ENCODE data around the gene ZNF197. TPM values are rescaled to one million over a fixed set of nuclear protein-coding genes. Genes with fewer than 3 reads are reported as not detected.
"Not testable (repeated sequence)": the region's sequence is repeated elsewhere in the genome, so short reads cannot be mapped to it uniquely, and the experiment has no call there.

Gene ZNF197
- 22.1 TPM for total RNA-seq

DNA sequence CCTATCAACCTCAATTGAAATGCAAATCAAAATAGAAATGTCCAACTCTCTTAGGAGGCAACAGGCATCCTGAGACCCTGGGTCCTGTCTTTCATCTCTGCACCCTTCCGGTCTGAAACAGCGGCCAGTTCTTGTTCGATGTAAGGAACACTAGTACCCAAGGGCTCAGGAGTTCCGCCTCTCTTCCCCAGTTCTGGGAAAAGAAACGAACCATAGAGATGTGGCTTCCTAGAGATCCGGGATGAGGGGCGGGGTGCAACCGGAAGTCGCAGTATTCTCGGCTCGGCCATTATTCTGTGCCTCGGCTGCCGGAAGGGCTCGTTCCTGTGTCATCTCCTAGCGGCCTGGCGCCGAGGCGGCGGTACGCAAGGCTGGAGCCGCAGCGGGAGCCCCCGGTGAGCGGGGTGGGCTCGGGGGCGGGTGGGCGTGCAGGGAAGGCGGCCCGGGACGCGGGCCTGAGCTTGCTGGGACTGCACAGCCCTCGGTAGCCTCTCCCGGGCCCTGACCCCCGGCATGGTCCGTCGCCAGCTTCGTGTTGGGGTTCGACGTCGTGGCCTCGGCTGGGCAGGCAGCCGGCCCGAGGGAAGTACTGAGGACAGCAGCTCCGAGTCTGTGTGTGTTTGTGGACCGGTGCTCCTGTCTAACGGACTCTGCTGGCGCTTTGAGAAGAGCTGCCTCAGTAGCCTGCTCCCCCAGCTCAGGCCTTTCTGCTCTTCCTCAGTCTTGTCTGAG, at the start of gene ZNF197:
TSS of gene ZNF197 (plus strand) at position 288 of the 732 bp plus-strand sequence. CDS start 4,119 bp downstream, outside the sequence.
- DNase-seq: peak; percentile 89

GRCh38 chr3:44576613-44577012, 48.2 kb upstream of the ZNF197 start:
- peak; percentile 1 for DNase-seq

DNA sequence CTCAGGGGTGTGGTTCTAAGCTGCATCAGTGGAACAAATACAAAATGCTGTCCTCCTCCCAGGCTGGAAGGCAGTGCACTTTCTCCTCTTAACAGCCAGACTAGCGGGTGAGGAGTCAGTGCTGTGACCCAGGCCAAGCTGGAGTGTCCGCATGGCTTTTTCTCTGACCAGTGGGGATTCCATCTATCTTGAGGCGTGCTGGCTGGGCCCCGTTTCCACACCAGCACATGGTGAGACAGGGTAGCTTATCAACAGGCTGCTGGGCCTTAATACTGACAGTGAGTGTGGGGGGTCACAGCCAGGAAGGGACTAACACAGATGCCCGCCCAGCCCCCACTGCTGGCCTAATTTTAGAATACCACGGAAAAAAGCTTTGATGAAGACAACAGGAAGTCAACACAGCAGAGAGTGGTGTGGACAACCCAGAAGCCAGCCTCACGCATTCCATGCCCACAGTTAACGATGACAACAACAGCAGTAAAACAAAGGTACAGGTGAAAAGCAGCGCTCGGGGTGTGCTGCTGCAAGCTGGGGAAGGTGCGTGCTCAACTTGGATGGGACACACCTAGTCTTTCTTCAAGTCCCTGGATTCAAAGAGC, 47.4 kb upstream of the ZNF197 start:
- not testable (repeated sequence) for DNase-seq

DNA sequence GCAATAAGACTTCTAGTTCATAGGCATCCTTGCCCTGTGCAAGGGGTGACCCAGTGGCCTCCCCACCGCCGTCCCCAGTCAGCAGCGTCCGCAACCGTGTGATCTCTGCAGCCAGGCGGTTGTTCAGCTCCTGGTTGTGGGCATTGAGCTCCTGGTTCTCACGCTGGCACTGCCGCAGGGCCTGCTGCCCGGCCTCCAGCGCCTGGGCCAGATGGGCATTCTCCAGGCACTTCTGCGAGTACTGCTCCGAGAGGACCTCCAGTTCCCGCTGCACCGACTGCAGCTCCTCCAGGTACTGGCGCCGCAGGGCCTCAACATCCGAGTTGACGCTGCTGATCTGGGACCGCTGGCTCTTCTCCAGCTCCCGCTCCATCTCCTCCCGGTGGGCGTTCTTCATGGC, 46.5 kb upstream of the ZNF197 start:
- not testable (repeated sequence) for DNase-seq

- not testable (repeated sequence) for DNase-seq
Observed at GRCh38 chr3:44578924-44579515, 45.8 kb upstream of the ZNF197 start.

GRCh38 chr3:44579749-44580148, 45.1 kb upstream of the ZNF197 start:
- DNase-seq: not testable (repeated sequence)

- DNase-seq: not testable (repeated sequence)
Observed at GRCh38 chr3:44580971-44581370, 43.9 kb upstream of the ZNF197 start.

DNA sequence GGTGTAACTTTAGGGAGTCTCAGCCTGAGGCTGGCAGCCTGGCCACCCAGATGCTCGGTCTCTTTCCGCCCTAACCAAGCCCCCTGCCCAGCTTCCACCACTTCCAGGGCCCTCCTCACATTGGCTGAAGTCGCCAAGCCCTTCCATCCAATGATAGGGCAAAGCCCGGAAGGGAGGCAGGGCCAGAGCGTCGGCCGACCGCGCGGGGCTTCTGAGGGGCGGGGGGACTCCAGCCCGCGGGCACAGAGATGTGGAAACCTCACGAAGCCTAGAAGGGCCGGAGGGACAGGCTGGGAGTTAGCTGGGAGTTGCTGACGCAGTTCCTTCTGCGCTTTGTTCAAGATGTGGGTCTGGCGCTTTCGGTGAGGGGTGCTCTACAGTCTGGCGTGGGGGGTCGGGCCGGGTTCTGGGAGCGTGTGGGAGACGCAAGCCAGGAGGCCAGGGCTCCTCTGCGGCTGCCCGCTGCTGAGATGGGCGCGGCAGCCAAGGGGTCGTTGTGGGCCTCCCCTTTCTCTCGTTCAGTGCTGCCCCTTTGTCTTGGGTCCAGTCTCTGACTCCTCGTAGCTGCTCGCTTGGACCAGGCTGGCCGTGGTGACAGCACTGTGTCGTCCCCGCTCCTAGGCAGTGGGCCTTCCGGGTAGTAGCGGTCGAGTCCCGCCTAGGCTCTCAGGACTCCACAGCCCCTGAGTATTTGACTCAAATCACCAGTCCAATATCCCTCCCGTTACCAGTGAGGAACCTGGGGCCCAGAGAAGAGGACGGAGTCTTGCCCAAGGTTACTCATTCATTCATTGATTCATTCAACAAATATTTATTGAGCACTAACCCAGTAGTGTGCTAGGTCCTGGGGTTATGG, 40.0 kb upstream of the ZNF197 start, which contains the start of gene ZNF660:
TSS of gene ZNF660 (plus strand) at position 319 of the 856 bp plus-strand sequence. CDS start 9,230 bp downstream, outside the sequence.
- DNase-seq: peak; percentile 76

DNA sequence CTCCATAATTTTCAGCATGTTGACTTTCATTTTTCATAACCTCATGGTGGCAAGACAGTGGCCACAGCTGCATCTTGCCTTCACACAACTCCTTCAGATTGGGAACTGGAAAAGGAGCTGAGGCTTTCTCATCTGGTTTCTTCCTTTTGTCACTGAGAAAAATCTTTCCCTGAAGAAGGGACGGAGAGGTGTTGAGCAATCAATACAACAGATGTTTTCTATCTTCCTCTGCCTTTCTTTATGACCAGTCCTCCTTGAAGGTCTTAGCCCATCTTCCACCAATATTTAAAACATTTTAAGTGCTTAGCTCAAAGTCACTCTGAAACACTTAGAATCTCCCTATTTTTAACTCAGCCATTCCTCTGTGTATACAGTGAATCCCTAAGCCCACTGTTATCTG, 28.2 kb upstream of the ZNF197 start:
- no peak for DNase-seq

DNA sequence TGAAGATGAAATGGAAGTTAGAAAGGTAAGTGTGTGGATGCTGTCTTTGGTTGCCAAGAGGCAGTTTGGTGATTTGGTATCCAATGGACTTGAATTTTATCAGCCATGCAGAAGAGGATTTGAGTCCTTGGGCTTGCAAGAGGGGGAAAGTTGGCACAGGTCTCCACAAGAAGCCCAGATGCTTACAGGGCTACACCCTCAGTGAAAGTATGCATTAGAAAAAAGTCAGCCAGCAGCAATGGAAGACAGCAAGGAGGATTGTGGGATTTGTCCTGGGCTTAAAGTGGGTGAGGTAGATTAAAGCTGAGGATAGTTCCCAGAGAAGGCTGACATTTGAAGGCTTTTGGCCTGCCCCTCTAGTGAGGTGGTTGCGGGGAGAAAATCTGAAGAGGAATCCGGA, 23.1 kb upstream of the ZNF197 start:
- DNase-seq: no peak

DNA sequence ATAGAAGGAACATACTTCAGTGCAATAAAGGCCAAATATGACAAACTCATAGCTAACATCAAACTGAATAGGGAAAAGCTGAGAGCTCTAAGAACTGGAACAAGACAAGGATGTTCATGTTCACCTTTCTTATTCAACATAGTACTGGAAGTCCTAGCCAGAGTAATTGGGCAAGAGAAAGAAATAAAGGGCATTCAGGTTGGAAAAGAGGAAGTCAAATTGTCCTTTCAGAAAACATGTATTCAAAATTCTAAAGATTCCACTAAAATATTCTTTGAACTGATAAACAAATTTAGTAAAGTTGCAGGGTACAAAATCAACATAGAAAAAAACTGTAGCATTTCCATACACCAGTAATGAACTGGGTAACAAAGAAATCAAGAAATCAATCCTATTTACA, 12.2 kb upstream of the ZNF197 start:
- DNase-seq: no peak

DNA sequence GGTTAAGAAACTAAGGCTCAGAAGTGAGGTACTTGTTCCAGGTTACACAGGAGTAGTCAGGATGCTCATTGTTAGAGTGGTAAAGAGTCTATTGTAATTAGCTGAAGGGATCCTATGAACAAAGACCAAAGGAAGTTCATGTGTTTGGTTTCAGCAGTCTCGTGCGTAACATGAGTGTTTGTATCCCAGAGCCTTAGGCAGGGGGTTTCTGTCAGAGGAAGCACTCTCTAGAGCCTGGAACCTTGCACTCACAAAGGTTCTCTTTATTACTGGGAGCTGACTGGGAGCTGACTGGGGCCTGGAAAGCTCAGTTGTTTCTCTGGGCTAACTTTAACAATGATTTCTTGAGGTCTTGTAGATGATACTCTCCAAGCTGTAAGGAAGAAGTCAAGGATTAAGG, 3.9 kb downstream of the ZNF197 start:
- no peak for DNase-seq

- no peak for DNase-seq
Observed at GRCh38 chr3:44632193-44632592, 7.4 kb downstream of the ZNF197 start.

DNA sequence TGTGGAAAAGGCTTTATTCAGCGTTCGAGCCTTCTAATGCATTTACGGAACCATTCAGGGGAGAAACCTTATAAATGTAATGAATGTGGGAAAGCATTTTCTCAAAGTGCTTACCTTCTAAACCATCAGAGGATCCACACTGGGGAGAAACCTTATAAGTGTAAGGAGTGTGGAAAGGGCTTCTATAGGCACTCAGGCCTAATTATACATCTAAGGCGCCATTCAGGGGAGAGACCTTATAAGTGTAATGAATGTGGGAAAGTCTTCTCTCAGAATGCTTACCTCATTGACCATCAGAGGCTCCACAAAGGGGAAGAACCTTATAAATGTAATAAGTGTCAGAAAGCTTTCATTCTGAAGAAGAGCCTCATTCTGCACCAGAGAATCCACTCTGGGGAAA, 17.5 kb downstream of the ZNF197 start:
- DNase-seq: no peak

DNA sequence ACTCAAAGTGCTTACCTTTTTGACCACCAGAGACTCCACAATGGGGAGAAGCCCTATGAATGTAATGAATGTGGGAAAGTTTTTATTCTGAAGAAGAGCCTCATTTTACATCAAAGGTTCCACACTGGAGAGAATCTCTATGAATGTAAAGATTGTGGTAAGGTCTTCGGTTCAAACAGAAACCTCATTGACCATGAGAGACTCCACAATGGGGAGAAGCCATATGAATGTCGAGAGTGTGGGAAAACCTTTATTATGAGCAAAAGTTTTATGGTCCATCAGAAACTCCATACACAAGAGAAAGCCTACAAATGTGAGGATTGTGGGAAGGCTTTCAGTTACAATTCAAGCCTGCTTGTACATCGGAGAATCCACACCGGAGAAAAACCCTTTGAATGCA, 18.2 kb downstream of the ZNF197 start:
- no peak for DNase-seq

GRCh38 chr3:44647771-44648170, 22.9 kb downstream of the ZNF197 start:
- DNase-seq: no peak

DNA sequence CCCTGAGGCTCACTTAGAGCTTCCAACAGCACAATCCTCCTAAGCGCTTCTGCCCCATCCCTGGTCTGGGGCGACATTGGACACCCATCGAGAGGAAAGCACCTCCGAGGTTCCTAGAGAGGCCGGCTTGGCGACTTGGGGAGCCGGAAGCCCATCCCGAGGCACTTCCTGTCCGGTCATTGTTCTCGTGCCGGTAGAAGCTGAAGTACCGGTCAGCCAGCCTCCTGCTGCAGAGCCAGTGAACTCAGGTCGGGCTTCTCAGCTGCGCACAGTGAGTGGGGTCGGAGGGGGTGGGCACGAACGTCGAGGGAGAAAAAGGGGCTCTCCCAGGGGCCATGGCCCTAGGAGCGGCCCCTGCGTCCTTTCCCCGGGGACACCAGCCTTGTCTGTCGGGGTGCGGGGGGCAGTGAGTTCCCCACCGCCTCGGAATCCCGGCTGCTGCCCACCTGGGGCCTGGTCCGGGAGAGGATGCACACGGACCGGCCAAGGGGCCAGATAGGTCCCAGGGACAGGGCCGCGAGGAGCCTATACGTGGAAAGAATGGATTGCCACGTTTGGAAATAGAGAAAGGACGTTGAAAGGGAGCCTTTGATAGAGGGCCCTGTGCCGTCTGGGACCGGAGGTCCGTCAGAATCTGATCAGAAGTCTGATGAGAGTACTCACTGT, 23.9 kb downstream of the ZNF197 start, which contains the start of gene ZNF35:
TSS of gene ZNF35 (plus strand) at position 169 of the 666 bp plus-strand sequence. CDS start 2,336 bp downstream, outside the sequence.
- peak; percentile 52 for DNase-seq

GRCh38 chr3:44649709-44650108, 24.9 kb downstream of the ZNF197 start:
- DNase-seq: no peak

DNA sequence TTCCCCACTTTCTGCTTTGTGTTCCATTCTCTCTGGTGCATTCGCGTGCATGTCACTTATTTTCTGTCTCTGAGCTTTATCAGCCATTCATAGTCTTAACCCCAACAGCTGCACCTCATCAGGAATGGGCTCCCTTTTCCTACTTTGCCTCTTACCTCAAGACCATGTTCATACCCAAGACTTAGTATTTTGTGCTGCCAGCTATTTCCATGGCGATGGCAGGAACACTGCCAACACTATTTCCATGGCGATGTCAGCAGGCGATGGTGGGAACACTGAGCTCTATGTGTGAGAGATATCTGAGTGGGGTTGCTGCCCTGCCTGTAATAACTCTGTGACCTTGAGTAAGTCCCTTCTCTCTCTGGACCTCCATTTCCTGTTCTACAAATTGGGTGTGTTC, 29.2 kb downstream of the ZNF197 start:
- DNase-seq: no peak

GRCh38 chr3:44659015-44659414, 34.2 kb downstream of the ZNF197 start:
- DNase-seq: no peak

GRCh38 chr3:44659434-44659833, 34.6 kb downstream of the ZNF197 start:
- DNase-seq: no peak

- DNase-seq: no peak
Observed at GRCh38 chr3:44661189-44661588, 36.4 kb downstream of the ZNF197 start.

All from skin of body (tissue), 2 donors.